Vagina (tissue), 1 donor: Measurements from ENCODE around the gene AADACL3. TPM values are rescaled to one million over a fixed set of nuclear protein-coding genes. Genes with fewer than 3 reads are reported as not detected.

Source experiments
- small RNA-seq: library from RNA; depleted of rRNA; stranded (forward); fragments of <200 nt; gene quantifications from one replicate; pipeline ENCODE3, GENCODE V24; 2016
- total RNA-seq: library from RNA; depleted of rRNA; stranded (reverse); fragments of >200 nt; gene quantifications from one replicate; pipeline ENCODE4 v1.2.3, GENCODE V29; 2016

Gene AADACL3
- total RNA-seq, 1 donor from 2014 or later, result not detected

Small RNA genes within 50 kb of the gene (small RNA-seq; reads per million reads assigned to genes)
- not detected for gene AC244670.1

Other genes with a start within 250 kb of the AADACL3 start
- gene DHRS3, start 97.9 kb upstream of the AADACL3 start, total RNA-seq, result 111 TPM
- not detected for gene AADACL4, start 72.0 kb upstream of the AADACL3 start, total RNA-seq
- gene CFAP107, start 30.1 kb downstream of the AADACL3 start, total RNA-seq, result not detected
- gene PRAMEF12, start 57.6 kb downstream of the AADACL3 start, total RNA-seq, result not detected
- gene PRAMEF1, start 75.3 kb downstream of the AADACL3 start, total RNA-seq, result not detected
- gene PRAMEF11, start 115.3 kb downstream of the AADACL3 start, total RNA-seq, result not detected
- not detected for gene HNRNPCL1, start 132.6 kb downstream of the AADACL3 start, total RNA-seq
- not detected for gene PRAMEF2, start 141.0 kb downstream of the AADACL3 start, total RNA-seq
- not detected for gene PRAMEF4, start 170.1 kb downstream of the AADACL3 start, total RNA-seq
- not detected for gene PRAMEF10, start 182.2 kb downstream of the AADACL3 start, total RNA-seq
- not detected for gene PRAMEF7, start 200.5 kb downstream of the AADACL3 start, total RNA-seq
- not detected for gene PRAMEF6, start 231.5 kb downstream of the AADACL3 start, total RNA-seq